ENCODE measurements around the gene LGI4.

Gene LGI4

DNA sequence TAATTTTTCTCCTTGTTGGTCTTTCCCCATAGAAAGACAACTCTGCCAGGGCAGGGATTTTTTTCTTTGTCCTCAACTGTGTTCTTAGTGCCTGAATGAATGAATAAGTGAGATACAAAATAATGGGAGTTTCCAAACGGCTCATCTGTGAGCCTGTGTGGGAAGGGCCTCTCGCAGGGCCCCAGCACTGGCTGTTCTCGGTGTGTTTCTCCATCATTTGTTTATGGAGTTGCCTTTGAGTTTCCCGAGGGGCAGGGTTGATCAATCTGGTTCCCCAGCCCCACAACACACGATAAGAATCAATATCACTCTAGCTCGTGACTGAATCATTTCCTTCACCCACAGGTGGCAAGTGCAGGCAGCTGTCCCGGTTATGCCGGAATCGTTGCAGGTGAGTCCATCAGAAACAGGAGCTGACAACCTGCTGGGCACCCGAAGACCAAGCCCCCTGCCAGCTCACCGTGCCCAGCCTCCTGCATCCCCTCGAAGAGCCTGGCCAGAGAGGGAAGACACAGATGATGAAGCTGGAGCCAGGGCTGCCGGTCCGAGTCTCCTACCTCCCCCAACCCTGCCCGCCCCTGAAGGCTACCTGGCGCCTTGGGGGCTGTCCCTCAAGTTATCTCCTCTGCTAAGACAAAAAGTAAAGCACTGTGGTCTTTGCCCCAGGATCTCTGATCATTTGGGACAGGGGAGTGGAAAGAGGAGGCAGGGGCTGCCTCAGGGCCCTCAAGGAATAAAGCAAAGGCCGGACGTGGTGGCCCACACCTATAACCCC, 34.5 kb upstream of the LGI4 start:
- Histone ChIP-seq H3K27me3 (ENCODE audit: low read length) (no peaks in the 10 kb centered on the region), H3K27ac (ENCODE audit: low read depth, low read length) (no peak overlapping the region), H3K4me2 (ENCODE audit: low read depth, low read length, poor library complexity, severe bottlenecking) (no peak overlapping the region), H4K20me1 (ENCODE audit: low read depth, low read length) (no peaks in the 10 kb centered on the region), H2AFZ (ENCODE audit: low read depth, low read length, severe bottlenecking) (no peak overlapping the region), H3K9ac (ENCODE audit: low read length) (no peak overlapping the region), H3K9me2 (replicated peaks; ENCODE audit: insufficient read depth, low read length) (no peaks in the 10 kb centered on the region), H3K79me2 (ENCODE audit: insufficient read depth, low read length) (no peaks in the 10 kb centered on the region), H3K36me3 (ENCODE audit: low read length) (peaks cover 20% of the 10 kb centered on the region), H3K4me3 (ENCODE audit: insufficient read depth, low read length, poor library complexity, severe bottlenecking) (no peak overlapping the region), H3F3A (ENCODE audit: insufficient read depth) (no peaks in the 10 kb centered on the region), H3K9me3 (ENCODE audit: insufficient read depth, low read length) (peaks cover 1% of the 10 kb centered on the region; the same call in 1 of the 2 replicates)
- TF ChIP-seq EZH2phosphoT487 (conservative IDR thresholded peaks at IDR 0.05; ENCODE audit: low read length) = no peak

DNA sequence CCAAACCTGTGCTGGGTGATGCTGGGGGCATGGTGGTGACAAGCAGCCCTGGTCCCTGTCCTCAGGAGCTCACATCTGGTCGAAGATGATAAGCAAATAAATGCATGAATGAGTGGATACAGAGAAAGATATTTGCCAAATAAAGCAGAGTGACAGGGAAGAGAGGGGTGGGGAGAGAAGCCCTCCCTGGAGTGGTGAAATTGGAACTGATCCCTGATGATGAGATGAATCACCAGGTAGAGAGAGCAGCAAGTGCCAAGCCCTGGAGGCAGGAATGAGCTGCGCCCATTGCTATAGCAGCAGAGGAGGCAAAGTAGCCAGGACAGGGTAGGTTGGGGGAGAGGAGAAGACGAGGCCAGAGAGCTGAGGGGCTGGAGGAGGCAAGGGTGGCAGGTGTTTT, 33.3 kb upstream of the LGI4 start:
- H2AFZ ChIP-seq (ENCODE audit: low read depth, low read length, severe bottlenecking) = no peak overlapping the region
- H3K9me3 ChIP-seq (ENCODE audit: insufficient read depth, low read length) = peaks cover 6% of the 10 kb centered on the region; the same call in 1 of the 2 replicates
- TF ChIP-seq EZH2phosphoT487 (conservative IDR thresholded peaks at IDR 0.05; ENCODE audit: low read length) = no peak
- TF ChIP-seq, protein P1, sequence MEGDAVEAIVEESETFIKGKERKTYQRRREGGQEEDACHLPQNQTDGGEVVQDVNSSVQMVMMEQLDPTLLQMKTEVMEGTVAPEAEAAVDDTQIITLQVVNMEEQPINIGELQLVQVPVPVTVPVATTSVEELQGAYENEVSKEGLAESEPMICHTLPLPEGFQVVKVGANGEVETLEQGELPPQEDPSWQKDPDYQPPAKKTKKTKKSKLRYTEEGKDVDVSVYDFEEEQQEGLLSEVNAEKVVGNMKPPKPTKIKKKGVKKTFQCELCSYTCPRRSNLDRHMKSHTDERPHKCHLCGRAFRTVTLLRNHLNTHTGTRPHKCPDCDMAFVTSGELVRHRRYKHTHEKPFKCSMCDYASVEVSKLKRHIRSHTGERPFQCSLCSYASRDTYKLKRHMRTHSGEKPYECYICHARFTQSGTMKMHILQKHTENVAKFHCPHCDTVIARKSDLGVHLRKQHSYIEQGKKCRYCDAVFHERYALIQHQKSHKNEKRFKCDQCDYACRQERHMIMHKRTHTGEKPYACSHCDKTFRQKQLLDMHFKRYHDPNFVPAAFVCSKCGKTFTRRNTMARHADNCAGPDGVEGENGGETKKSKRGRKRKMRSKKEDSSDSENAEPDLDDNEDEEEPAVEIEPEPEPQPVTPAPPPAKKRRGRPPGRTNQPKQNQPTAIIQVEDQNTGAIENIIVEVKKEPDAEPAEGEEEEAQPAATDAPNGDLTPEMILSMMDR (IDR thresholded peaks at IDR 0.05; ENCODE audit: insufficient read depth, low read length, poor library complexity, severe bottlenecking) = no peak
- no peak overlapping the region for H3K4me3 ChIP-seq (ENCODE audit: insufficient read depth, low read length, poor library complexity, severe bottlenecking)
- no peaks in the 10 kb centered on the region for H3F3A ChIP-seq (ENCODE audit: insufficient read depth)
- H4K20me1 ChIP-seq (ENCODE audit: low read depth, low read length) = no peaks in the 10 kb centered on the region
- H3K79me2 ChIP-seq (ENCODE audit: insufficient read depth, low read length) = no peaks in the 10 kb centered on the region
- no peaks in the 10 kb centered on the region for H3K27me3 ChIP-seq (ENCODE audit: low read length)
- H3K9ac ChIP-seq (ENCODE audit: low read length) = no peak overlapping the region
- peaks cover 26% of the 10 kb centered on the region for H3K36me3 ChIP-seq (ENCODE audit: low read length)
- no peak overlapping the region for H3K4me2 ChIP-seq (ENCODE audit: low read depth, low read length, poor library complexity, severe bottlenecking)
- no peak overlapping the region for H3K27ac ChIP-seq (ENCODE audit: low read depth, low read length)
- no peaks in the 10 kb centered on the region for H3K9me2 ChIP-seq (replicated peaks; ENCODE audit: insufficient read depth, low read length)

DNA sequence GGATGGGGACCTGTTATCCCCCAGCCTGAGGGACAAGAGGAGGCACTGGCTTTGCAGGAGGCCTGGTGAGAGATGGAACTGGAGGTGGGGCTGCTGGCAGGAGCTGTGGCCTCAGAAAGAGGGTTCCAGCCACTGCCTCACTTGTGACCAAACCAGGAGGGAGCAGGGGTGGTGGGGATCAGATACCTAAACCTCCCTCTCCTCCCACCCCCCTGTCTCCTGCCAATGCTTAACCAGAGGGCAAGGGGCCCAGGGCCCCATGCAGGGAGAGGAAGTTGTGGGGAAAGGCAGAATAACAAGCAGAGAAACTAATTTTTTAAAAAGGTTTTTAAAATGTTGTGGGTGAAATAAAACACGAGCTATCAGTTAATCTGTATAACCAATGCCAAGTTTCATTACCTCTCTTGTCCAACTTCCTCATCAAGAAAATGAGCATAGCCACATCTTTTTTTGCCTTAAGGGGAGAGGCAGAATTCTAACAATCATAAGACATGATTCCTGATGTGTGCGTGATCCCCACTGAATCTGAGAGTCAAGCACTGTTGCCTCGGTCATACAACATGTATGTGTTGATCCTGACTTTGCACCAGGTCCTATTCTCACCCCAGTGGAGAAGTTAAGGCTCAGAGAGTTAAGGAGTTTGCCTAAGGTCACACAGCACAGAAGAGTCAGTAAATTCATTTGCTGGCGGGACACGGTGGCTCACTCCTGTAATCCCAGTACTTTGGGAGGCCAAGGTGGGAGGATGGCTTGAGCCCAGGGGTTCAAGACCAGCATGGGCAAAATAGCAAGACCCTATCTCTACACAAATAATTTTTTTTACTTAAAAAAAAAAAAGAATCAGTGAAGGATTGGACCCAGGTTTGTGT, 32.6 kb upstream of the LGI4 start:
- H3K9me3 ChIP-seq (ENCODE audit: insufficient read depth, low read length) = peaks cover 6% of the 10 kb centered on the region; the same call in 1 of the 2 replicates
- peak overlapping the region; percentile 24; the same call in 1 of the 2 replicates for H3K27ac ChIP-seq (ENCODE audit: low read depth, low read length)
- no peaks in the 10 kb centered on the region for H4K20me1 ChIP-seq (ENCODE audit: low read depth, low read length)
- no peaks in the 10 kb centered on the region for H3K27me3 ChIP-seq (ENCODE audit: low read length)
- no peak for TF ChIP-seq EZH2phosphoT487 (conservative IDR thresholded peaks at IDR 0.05; ENCODE audit: low read length)
- TF ChIP-seq, protein P1 (IDR thresholded peaks at IDR 0.05; ENCODE audit: insufficient read depth, low read length, poor library complexity, severe bottlenecking) = no peak
- no peak overlapping the region for H3K4me2 ChIP-seq (ENCODE audit: low read depth, low read length, poor library complexity, severe bottlenecking)
- no peaks in the 10 kb centered on the region for H3K79me2 ChIP-seq (ENCODE audit: insufficient read depth, low read length)
- H3K36me3 ChIP-seq (ENCODE audit: low read length) = peaks cover 26% of the 10 kb centered on the region
- no peaks in the 10 kb centered on the region for H3F3A ChIP-seq (ENCODE audit: insufficient read depth)
- H3K9me2 ChIP-seq (replicated peaks; ENCODE audit: insufficient read depth, low read length) = no peaks in the 10 kb centered on the region
- H3K9ac ChIP-seq (ENCODE audit: low read length) = no peak overlapping the region
- no peak overlapping the region for H2AFZ ChIP-seq (ENCODE audit: low read depth, low read length, severe bottlenecking)
- no peak overlapping the region for H3K4me3 ChIP-seq (ENCODE audit: insufficient read depth, low read length, poor library complexity, severe bottlenecking)
